Renal cortical epithelial cell (primary cell): ENCODE results near the gene NDC1. TPM values are rescaled to one million over a fixed set of nuclear protein-coding genes. Genes with fewer than 3 reads are reported as not detected.
"Not testable (repeated sequence)": the region's sequence is repeated elsewhere in the genome, so short reads cannot be mapped to it uniquely, and the experiment has no call there.

Source experiments
- DNase-seq: peaks from one replicate; pipeline ENCODE4 v3.0.0-alpha.2; 2011; ENCODE audit warnings: low read depth
- total RNA-seq: library from RNA; depleted of rRNA; stranded (reverse); fragments of >200 nt; gene quantifications from 2 replicates; pipeline ENCODE4 v1.2.3, GENCODE V29; 2014

NDC1 gene
- total RNA-seq, 1 donor from 2014 or later: 23.3 TPM

- DNase-seq: no peak
Observed at GRCh38 chr1:53763911-53764310, 74.2 kb downstream of the NDC1 start.

- no peak for DNase-seq
Observed at GRCh38 chr1:53763461-53763860, 74.6 kb downstream of the NDC1 start.

GRCh38 chr1:53760497-53760896, 77.6 kb downstream of the NDC1 start:
- not testable (repeated sequence) for DNase-seq

GRCh38 chr1:53755874-53756273, 82.2 kb downstream of the NDC1 start:
- DNase-seq: no peak

GRCh38 chr1:53754484-53755312, 83.4 kb downstream of the NDC1 start:
- peak; percentile 65 for DNase-seq

- no peak for DNase-seq
Observed at GRCh38 chr1:53752281-53752680, 85.8 kb downstream of the NDC1 start.

- no peak for DNase-seq
Observed at GRCh38 chr1:53747841-53748240, 90.3 kb downstream of the NDC1 start.

- peak; percentile 86 for DNase-seq
Observed at GRCh38 chr1:53740621-53741105, 97.4 kb downstream of the NDC1 start.

GRCh38 chr1:53739109-53739681, 98.9 kb downstream of the NDC1 start, which contains the start of gene GLIS1:
Gene GLIS1, minus strand, starts transcription at chr1:53739164. Its CDS starts 1,100 bp downstream, at chr1:53738064.
- no peak for DNase-seq

- DNase-seq: no peak
Observed at GRCh38 chr1:53738205-53739108, 99.6 kb downstream of the NDC1 start.

- no peak for DNase-seq
Observed at GRCh38 chr1:53737648-53738204, 100.4 kb downstream of the NDC1 start.

- DNase-seq: no peak
Observed at GRCh38 chr1:53736290-53736689, 101.8 kb downstream of the NDC1 start.

GRCh38 chr1:53735681-53736080, 102.4 kb downstream of the NDC1 start:
- DNase-seq: no peak

GRCh38 chr1:53735261-53735660, 102.8 kb downstream of the NDC1 start:
- DNase-seq: no peak

GRCh38 chr1:53734650-53735211, 103.4 kb downstream of the NDC1 start:
- no peak for DNase-seq

- peak; percentile 74 for DNase-seq
Observed at GRCh38 chr1:53733975-53734649, 104.0 kb downstream of the NDC1 start.

GRCh38 chr1:53733447-53733931, 104.6 kb downstream of the NDC1 start:
- no peak for DNase-seq

- peak; percentile 82 for DNase-seq
Observed at GRCh38 chr1:53732912-53733317, 105.2 kb downstream of the NDC1 start.

GRCh38 chr1:53732409-53732808, 105.7 kb downstream of the NDC1 start:
- peak; percentile 60 for DNase-seq

- peak; percentile 72 for DNase-seq
Observed at GRCh38 chr1:53731779-53732305, 106.3 kb downstream of the NDC1 start.
